Panc1 (cell line): ENCODE measurements around the gene RGPD8. TPM values are rescaled to one million over a fixed set of nuclear protein-coding genes. Genes with fewer than 3 reads are reported as not detected.

ENCODE experiments used
- ATAC-seq: fragments of 200-7000 bp; cut with Tn5 transposase; 2 replicates; pipeline ENCODE4 v1.9.1; 2020; ENCODE audit warnings: mild to moderate bottlenecking, moderate library complexity
- BruUV-seq: library from RNA; stranded (reverse); fragments of 400-500 nt; replicated peaks from 2 replicates; lab custom pipeline; 2021; lab: Mats Ljungman, UMichigan
- CTCF ChIA-PET: fragments of 300-600 bp; sonication (Branson Sonifier 250); formaldehyde crosslinking; loops from one replicate; lab custom pipeline; 2022; ENCODE audit warnings: antibody characterized with exemption; lab: Charles Lee
- POLR2A ChIA-PET: fragments of 300-600 bp; sonication (Branson Sonifier 250); formaldehyde crosslinking; loops from one replicate; lab custom pipeline; 2022; ENCODE audit warnings: antibody characterized with exemption; lab: Charles Lee
- DNase-seq: peaks from one replicate; pipeline ENCODE4 v3.0.0-alpha.2; 2010; ENCODE audit warnings: low read depth, low spot score
- H3K27ac ChIP-seq: 2 replicates; pipeline ENCODE4 v1.5.1; 2011; ENCODE audit warnings: mild to moderate bottlenecking, low read length, inconsistent platforms
- H3K27me3 ChIP-seq: fragments of 200-500 bp; sonication (Bioruptor generic); 2 replicates; pipeline ENCODE4 v1.6.0; 2014; ENCODE audit warnings: low read length, inconsistent platforms; ENCODE audit not compliant: control insufficient read depth, insufficient read depth
- H3K36me3 ChIP-seq: fragments of 200-500 bp; sonication (Bioruptor generic); 2 replicates; pipeline ENCODE4 v1.5.1; 2014; ENCODE audit warnings: inconsistent platforms, mild to moderate bottlenecking, low read length, moderate library complexity; ENCODE audit not compliant: control insufficient read depth, insufficient read depth
- H3K4me1 ChIP-seq: 2 replicates; pipeline ENCODE4 v1.5.1; 2011; ENCODE audit warnings: inconsistent platforms, mild to moderate bottlenecking, low read length, moderate library complexity; ENCODE audit not compliant: control insufficient read depth, insufficient read depth
- H3K4me3 ChIP-seq, 2 experiments: 2 replicates each; pipeline ENCODE4 v1.5.1; 2011 to 2012; ENCODE audit warnings: low read depth in 2 of 2, low read length in 2 of 2, mild to moderate bottlenecking in 2 of 2, inconsistent platforms in 1 of 2, moderate library complexity in 1 of 2
- H3K9me3 ChIP-seq: fragments of 200-500 bp; sonication (Bioruptor generic); 2 replicates; pipeline ENCODE4 v1.5.1; 2014; ENCODE audit warnings: low read depth, mild to moderate bottlenecking, inconsistent platforms, low read length, moderate library complexity; ENCODE audit not compliant: control insufficient read depth, insufficient read depth
- POLR2AphosphoS5 ChIP-seq: IDR thresholded peaks from 2 replicates; pipeline ENCODE4 v1.6.1; 2012; ENCODE audit warnings: mild to moderate bottlenecking, low read depth, low read length, moderate library complexity
- SIN3A ChIP-seq: IDR thresholded peaks from 2 replicates; pipeline ENCODE4 v1.6.1; 2012; ENCODE audit warnings: low read depth, mild to moderate bottlenecking, low read length, moderate library complexity, borderline replicate concordance; ENCODE audit not compliant: insufficient read depth
- TCF7L2 ChIP-seq: IDR thresholded peaks from 2 replicates; pipeline ENCODE4 v1.6.1; 2011; ENCODE audit warnings: mild to moderate bottlenecking, low read depth, low read length, inconsistent platforms
- in situ Hi-C: cut with HindIII; loops from 2 replicates; pipeline ENCODE4 v1.10.0; 2016; ENCODE audit warnings: low sequenced_read_pairs, low pct_unique_long_range_greater_than_20kb
- intact Hi-C: fragments of 100-400 bp; cut with micrococcal nuclease; formaldehyde crosslinking; loops from one replicate; pipeline ENCODE4 v1.10.0; 2022; ENCODE audit not compliant: unreplicated experiment
- total RNA-seq: library from RNA; stranded (reverse); gene quantifications from one replicate; pipeline ENCODE4 v1.2.1, GENCODE V29; 2021; ENCODE audit not compliant: unreplicated experiment
- TF ChIP-seq, protein P1 (sequence below), 2 experiments: IDR thresholded peaks; 2 replicates each; pipeline ENCODE4 v1.6.1; 2011 to 2012; ENCODE audit warnings: low read depth in 2 of 2, control low read depth in 1 of 2, low read length in 1 of 2, mild to moderate bottlenecking in 1 of 2, moderate library complexity in 1 of 2; ENCODE audit not compliant: insufficient read depth in 1 of 2
- TF ChIP-seq, protein P2 (sequence below): fragments of 450-650 bp; IDR thresholded peaks from 2 replicates; pipeline ENCODE4 v1.5.1; 2017; ENCODE audit warnings: mild to moderate bottlenecking

Gene RGPD8
- total RNA-seq, 1 experiment from 2014 or later, result 20.9 TPM

GRCh38 chr2:112343827-112344585 is 89.4 kb downstream of the RGPD8 start:
- no TSS peak for BruUV-seq
- H3K4me1 ChIP-seq, result no peaks in the 10 kb centered on the region
- ATAC-seq (no peak), DNase-seq (no peak)
- no peak overlapping the region for H3K27ac ChIP-seq
- H3K27me3 ChIP-seq, result no peaks in the 10 kb centered on the region
- no peak overlapping the region for H3K4me3 ChIP-seq
- intact Hi-C loops, result no loop called here
- in situ Hi-C loops, result no loop called here
- no peaks in the 10 kb centered on the region for H3K36me3 ChIP-seq
- CTCF ChIA-PET, result no interaction called here
- POLR2A ChIA-PET, result no interaction called here
- H3K9me3 ChIP-seq, result no peaks in the 10 kb centered on the region
- TF ChIP-seq, protein P1, sequence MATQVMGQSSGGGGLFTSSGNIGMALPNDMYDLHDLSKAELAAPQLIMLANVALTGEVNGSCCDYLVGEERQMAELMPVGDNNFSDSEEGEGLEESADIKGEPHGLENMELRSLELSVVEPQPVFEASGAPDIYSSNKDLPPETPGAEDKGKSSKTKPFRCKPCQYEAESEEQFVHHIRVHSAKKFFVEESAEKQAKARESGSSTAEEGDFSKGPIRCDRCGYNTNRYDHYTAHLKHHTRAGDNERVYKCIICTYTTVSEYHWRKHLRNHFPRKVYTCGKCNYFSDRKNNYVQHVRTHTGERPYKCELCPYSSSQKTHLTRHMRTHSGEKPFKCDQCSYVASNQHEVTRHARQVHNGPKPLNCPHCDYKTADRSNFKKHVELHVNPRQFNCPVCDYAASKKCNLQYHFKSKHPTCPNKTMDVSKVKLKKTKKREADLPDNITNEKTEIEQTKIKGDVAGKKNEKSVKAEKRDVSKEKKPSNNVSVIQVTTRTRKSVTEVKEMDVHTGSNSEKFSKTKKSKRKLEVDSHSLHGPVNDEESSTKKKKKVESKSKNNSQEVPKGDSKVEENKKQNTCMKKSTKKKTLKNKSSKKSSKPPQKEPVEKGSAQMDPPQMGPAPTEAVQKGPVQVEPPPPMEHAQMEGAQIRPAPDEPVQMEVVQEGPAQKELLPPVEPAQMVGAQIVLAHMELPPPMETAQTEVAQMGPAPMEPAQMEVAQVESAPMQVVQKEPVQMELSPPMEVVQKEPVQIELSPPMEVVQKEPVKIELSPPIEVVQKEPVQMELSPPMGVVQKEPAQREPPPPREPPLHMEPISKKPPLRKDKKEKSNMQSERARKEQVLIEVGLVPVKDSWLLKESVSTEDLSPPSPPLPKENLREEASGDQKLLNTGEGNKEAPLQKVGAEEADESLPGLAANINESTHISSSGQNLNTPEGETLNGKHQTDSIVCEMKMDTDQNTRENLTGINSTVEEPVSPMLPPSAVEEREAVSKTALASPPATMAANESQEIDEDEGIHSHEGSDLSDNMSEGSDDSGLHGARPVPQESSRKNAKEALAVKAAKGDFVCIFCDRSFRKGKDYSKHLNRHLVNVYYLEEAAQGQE (IDR thresholded peaks at IDR 0.05; ENCODE audit: insufficient read depth in 1 of 2, low read depth in 2 of 2, low read length in 1 of 2), result no peak
- TF ChIP-seq, protein P2, sequence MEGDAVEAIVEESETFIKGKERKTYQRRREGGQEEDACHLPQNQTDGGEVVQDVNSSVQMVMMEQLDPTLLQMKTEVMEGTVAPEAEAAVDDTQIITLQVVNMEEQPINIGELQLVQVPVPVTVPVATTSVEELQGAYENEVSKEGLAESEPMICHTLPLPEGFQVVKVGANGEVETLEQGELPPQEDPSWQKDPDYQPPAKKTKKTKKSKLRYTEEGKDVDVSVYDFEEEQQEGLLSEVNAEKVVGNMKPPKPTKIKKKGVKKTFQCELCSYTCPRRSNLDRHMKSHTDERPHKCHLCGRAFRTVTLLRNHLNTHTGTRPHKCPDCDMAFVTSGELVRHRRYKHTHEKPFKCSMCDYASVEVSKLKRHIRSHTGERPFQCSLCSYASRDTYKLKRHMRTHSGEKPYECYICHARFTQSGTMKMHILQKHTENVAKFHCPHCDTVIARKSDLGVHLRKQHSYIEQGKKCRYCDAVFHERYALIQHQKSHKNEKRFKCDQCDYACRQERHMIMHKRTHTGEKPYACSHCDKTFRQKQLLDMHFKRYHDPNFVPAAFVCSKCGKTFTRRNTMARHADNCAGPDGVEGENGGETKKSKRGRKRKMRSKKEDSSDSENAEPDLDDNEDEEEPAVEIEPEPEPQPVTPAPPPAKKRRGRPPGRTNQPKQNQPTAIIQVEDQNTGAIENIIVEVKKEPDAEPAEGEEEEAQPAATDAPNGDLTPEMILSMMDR, result no peak
- TF ChIP-seq POLR2AphosphoS5 (no peak), SIN3A (no peak), TCF7L2 (no peak)

DNA sequence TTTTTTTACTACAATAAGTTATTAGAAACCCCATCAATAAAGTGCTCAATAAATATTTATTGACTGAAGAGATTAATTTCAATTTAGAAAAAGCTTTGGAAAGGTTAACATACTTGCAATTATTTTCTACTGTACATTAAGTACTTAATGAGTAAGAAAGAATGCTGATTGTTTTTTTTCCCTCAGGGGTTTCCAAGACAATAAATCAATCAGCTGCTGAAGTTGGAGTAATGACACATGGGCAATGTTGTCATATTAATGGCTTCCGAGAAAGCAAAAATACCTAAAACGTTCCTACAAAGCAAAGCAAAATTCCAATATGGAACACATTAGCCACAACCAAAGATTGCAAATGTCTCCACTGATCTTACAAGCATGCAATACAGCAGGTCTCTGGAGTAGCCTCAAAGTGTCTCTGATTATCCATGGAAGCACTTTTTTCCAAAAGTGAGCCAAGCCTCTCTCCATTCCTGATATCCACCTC is 91.3 kb downstream of the RGPD8 start:
- TF ChIP-seq POLR2AphosphoS5 (no peak), SIN3A (no peak), TCF7L2 (no peak)
- TF ChIP-seq, protein P2, result no peak
- TF ChIP-seq, protein P1 (IDR thresholded peaks at IDR 0.05; ENCODE audit: insufficient read depth in 1 of 2, low read depth in 2 of 2, low read length in 1 of 2), result no peak
- DNase-seq (no peak), ATAC-seq (no peak)
- in situ Hi-C loops (no loop called here), intact Hi-C loops (no loop called here)
- Histone ChIP-seq H3K27me3 (no peaks in the 10 kb centered on the region), H3K27ac (no peak overlapping the region), H3K4me1 (no peaks in the 10 kb centered on the region), H3K4me3 (no peak overlapping the region), H3K36me3 (no peaks in the 10 kb centered on the region), H3K9me3 (no peaks in the 10 kb centered on the region)
- BruUV-seq, result no TSS peak
- ChIA-PET CTCF (no interaction called here), POLR2A (no interaction called here)
